Panc1 (cell line): ENCODE data around the gene PTGFRN.

ENCODE experiments used
- CTCF ChIP-seq: fragments of 450-650 bp; IDR thresholded peaks from 2 replicates; pipeline ENCODE4 v1.5.1; 2017; ENCODE audit warnings: mild to moderate bottlenecking
- POLR2AphosphoS5 ChIP-seq: IDR thresholded peaks from 2 replicates; pipeline ENCODE4 v1.6.1; 2012; ENCODE audit warnings: mild to moderate bottlenecking, low read depth, low read length, moderate library complexity
- SIN3A ChIP-seq: IDR thresholded peaks from 2 replicates; pipeline ENCODE4 v1.6.1; 2012; ENCODE audit warnings: low read depth, mild to moderate bottlenecking, low read length, moderate library complexity, borderline replicate concordance; ENCODE audit not compliant: insufficient read depth
- TCF7L2 ChIP-seq: IDR thresholded peaks from 2 replicates; pipeline ENCODE4 v1.6.1; 2011; ENCODE audit warnings: mild to moderate bottlenecking, low read depth, low read length, inconsistent platforms

GRCh38 chr1:116927049-116927798, 17.5 kb downstream of the PTGFRN start:
- TF ChIP-seq CTCF, result no peak
- no peak for TF ChIP-seq POLR2AphosphoS5
- no peak for TF ChIP-seq TCF7L2
- no peak for TF ChIP-seq SIN3A
